ENCODE data around the gene CHCHD3.

DNA sequence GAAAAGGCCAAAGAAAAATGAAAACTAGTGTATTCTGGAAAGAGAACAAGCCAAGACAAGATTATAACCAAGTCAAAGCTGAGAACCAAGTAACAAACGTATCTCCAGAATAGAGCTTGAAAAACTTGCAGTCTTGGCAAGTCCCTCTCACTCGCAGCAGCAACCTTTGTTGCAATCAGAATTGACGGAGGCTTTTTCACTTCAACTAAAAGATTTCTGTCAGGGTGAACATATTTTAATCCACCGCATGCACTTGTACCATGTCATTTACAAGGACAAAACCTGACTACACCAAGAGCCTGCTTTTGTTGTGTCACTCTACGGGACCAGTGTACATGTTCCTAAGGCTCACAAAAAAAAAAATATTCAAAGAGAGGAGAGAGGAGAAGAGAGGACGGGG lies 122.0 kb downstream of the CHCHD3 start:
- no peak for TF ChIP-seq EZH2 (IDR thresholded peaks at IDR 0.05)
- no peak for TF ChIP-seq POLR2AphosphoS5 (IDR thresholded peaks at IDR 0.05; ENCODE audit: borderline replicate concordance, low read depth, low read length)
